Esophagus squamous epithelium (tissue), 4 donors: ENCODE data around the gene SNRPB.

ENCODE experiments used
- POLR2A ChIP-seq, 4 donors: fragments of 450-650 bp; IDR thresholded peaks; one replicate each; pipeline ENCODE4 v1.6.1; 2017; ENCODE audit warnings: antibody characterized with exemption in 4 of 4, mild to moderate bottlenecking in 4 of 4, moderate library complexity in 3 of 4
- TF ChIP-seq, protein P1 (sequence below), 6 experiments: fragments of 450-650 bp in 4 of 6; fragments of 200-600 bp in 2 of 6; sonication (generic) in 2 of 6; IDR thresholded peaks; one replicate each; pipeline ENCODE4 v1.5.1; 2016 to 2019; ENCODE audit warnings: antibody characterized with exemption in 6 of 6, mild to moderate bottlenecking in 4 of 6, moderate library complexity in 4 of 6

DNA sequence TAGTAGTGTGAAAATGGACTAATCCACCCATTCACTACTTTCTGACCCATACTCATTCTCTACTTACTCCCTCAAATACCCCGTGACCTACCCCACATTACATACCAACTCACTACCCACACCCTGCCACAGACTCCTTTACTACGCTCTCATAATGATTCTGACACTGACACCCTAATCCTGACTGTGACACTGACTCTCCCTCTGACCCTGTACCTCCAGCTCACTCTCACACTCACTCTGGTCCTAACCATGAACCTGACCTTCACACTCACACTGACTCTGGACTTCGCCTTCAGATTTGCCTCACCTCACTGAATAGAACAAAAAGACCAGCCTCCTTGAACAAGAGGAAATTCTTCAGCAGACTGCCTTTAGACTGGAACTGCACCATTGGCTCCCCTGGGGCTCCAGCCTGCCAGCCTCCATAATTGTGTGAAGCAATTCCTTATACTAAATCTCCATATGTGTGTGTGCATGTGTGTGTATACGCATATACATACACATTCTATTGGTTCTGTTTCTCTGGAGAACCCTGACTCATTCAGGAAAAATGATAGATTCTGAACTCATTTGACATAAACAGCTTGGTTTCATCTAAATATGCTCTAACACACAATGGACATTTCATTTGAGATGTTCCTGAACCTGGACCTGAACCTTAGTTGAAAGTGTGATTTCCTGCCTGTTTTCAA, 48.7 kb upstream of the SNRPB start:
- TF ChIP-seq, protein P1, sequence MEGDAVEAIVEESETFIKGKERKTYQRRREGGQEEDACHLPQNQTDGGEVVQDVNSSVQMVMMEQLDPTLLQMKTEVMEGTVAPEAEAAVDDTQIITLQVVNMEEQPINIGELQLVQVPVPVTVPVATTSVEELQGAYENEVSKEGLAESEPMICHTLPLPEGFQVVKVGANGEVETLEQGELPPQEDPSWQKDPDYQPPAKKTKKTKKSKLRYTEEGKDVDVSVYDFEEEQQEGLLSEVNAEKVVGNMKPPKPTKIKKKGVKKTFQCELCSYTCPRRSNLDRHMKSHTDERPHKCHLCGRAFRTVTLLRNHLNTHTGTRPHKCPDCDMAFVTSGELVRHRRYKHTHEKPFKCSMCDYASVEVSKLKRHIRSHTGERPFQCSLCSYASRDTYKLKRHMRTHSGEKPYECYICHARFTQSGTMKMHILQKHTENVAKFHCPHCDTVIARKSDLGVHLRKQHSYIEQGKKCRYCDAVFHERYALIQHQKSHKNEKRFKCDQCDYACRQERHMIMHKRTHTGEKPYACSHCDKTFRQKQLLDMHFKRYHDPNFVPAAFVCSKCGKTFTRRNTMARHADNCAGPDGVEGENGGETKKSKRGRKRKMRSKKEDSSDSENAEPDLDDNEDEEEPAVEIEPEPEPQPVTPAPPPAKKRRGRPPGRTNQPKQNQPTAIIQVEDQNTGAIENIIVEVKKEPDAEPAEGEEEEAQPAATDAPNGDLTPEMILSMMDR (IDR thresholded peaks at IDR 0.05), result no peak
- no peak for TF ChIP-seq POLR2A (IDR thresholded peaks at IDR 0.05)
